Upper lobe of right lung (tissue), 1 donor: ENCODE measurements around the gene CRLF2. TPM values are rescaled to one million over a fixed set of nuclear protein-coding genes. Genes with fewer than 3 reads are reported as not detected.
A peak's percentile ranks its signal among the peaks of the same experiment; 100 is the strongest.
"Not testable (repeated sequence)": the region's sequence is repeated elsewhere in the genome, so short reads cannot be mapped to it uniquely, and the experiment has no call there.

Source experiments
- ATAC-seq: fragments of 200-7000 bp; cut with Tn5 transposase; one replicate; pipeline ENCODE4 v1.9.1; 2020; ENCODE audit warnings: mild to moderate bottlenecking, moderate library complexity
- DNase-seq: peaks from one replicate; pipeline ENCODE4 v3.0.0-alpha.2; 2020
- H3K27ac ChIP-seq: fragments of 200-600 bp; one replicate; pipeline ENCODE4 v1.8.0; 2022
- H3K27me3 ChIP-seq: fragments of 200-600 bp; one replicate; pipeline ENCODE4 v1.8.0; 2022; ENCODE audit warnings: mild to moderate bottlenecking
- H3K36me3 ChIP-seq: fragments of 200-600 bp; one replicate; pipeline ENCODE4 v1.8.0; 2022
- H3K4me1 ChIP-seq: fragments of 200-600 bp; one replicate; pipeline ENCODE4 v1.8.0; 2022
- H3K4me3 ChIP-seq: fragments of 200-600 bp; one replicate; pipeline ENCODE4 v1.8.0; 2022; ENCODE audit warnings: mild to moderate bottlenecking
- H3K9me3 ChIP-seq: fragments of 200-600 bp; one replicate; pipeline ENCODE4 v1.8.0; 2022
- intact Hi-C: fragments of 100-400 bp; cut with DNase I; formaldehyde crosslinking; loops from one replicate; pipeline ENCODE4 v1.11.0; 2022
- long read RNA-seq: library from polyadenylated mRNA; unstranded; transcript quantifications from one replicate; pipeline ENCODE4 v2.0.0, GENCODE V29; 2021
- total RNA-seq: library from RNA; stranded (reverse); fragmentation: NEBNext Ultra II Directional; extraction: Animal tissue kit (Norgen Biotek cat#: 25700); gene quantifications from one replicate; pipeline ENCODE4 v1.2.1, GENCODE V29; 2021
- TF ChIP-seq, protein P1 (sequence below): fragments of 200-600 bp; IDR thresholded peaks from one replicate; pipeline ENCODE4 v1.8.0; 2022; ENCODE audit warnings: antibody characterized with exemption
- donor health status: DM: no; HTN: yes; CAD: no; lungs with severe emphysema.

Gene CRLF2, protein sequence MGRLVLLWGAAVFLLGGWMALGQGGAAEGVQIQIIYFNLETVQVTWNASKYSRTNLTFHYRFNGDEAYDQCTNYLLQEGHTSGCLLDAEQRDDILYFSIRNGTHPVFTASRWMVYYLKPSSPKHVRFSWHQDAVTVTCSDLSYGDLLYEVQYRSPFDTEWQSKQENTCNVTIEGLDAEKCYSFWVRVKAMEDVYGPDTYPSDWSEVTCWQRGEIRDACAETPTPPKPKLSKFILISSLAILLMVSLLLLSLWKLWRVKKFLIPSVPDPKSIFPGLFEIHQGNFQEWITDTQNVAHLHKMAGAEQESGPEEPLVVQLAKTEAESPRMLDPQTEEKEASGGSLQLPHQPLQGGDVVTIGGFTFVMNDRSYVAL
- total RNA-seq = 1.2 TPM
- long read RNA-seq = 0 reads

DNA sequence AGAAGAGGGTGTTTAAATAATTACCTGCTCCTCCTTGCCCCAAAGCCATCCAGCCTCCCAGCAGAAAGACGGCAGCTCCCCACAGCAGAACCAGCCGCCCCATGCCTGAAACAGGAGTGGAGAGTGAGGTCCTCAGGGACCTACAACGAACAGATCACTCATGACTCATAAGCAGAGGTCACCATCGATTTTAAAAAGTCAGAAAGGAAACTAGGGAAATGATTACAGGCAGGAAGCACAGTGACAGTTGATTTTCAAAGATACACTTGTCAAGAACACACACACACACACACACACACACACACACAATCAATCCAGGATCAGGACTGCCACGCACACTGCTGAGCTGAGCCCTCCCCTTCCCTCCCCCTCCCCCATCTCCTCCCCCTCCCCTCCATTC is at the start of gene CRLF2:
Gene CRLF2 (minus strand): TSS at position 118 of the 400 bp plus-strand sequence. CDS start 15 bp downstream, at position 103.
- Histone ChIP-seq H3K4me3 (no peak within 1 kb of the TSS), H3K9me3 (no peaks in the 10 kb centered on the region), H3K36me3 (no peaks in the 10 kb centered on the region), H3K4me1 (no peaks in the 10 kb centered on the region), H3K27ac (no peak within 1 kb of the TSS), H3K27me3 (no peaks in the 10 kb centered on the region)
- intact Hi-C loops = no loop called here
- ATAC-seq = peak; percentile 12
- TF ChIP-seq, protein P1, sequence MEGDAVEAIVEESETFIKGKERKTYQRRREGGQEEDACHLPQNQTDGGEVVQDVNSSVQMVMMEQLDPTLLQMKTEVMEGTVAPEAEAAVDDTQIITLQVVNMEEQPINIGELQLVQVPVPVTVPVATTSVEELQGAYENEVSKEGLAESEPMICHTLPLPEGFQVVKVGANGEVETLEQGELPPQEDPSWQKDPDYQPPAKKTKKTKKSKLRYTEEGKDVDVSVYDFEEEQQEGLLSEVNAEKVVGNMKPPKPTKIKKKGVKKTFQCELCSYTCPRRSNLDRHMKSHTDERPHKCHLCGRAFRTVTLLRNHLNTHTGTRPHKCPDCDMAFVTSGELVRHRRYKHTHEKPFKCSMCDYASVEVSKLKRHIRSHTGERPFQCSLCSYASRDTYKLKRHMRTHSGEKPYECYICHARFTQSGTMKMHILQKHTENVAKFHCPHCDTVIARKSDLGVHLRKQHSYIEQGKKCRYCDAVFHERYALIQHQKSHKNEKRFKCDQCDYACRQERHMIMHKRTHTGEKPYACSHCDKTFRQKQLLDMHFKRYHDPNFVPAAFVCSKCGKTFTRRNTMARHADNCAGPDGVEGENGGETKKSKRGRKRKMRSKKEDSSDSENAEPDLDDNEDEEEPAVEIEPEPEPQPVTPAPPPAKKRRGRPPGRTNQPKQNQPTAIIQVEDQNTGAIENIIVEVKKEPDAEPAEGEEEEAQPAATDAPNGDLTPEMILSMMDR = no peak
- no peak for DNase-seq

DNA sequence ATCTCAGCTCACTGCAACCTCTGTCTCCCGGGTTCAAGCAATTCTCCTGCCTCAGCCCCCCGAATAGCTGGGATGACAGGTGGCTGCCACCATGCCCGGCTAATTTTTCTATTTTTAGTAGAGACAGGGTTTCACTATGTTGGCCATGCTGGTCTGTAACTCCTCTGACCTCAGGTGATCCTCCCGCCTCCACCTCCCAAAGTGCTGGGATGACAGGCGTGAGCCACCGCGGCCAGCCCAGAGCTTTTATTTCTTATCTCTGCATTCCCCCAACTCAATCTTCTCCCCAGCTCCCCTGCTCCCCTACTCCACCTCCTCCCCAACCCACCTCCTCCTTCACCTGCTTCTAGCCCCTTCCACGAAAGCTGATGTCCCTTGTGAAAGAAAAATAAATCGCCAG is 49.3 kb upstream of the CRLF2 start:
- intact Hi-C loops, H3K4me3 ChIP-seq, H3K9me3 ChIP-seq, H3K36me3 ChIP-seq, H3K27me3 ChIP-seq, ATAC-seq, H3K27ac ChIP-seq, DNase-seq, H3K4me1 ChIP-seq: not testable (repeated sequence)

DNA sequence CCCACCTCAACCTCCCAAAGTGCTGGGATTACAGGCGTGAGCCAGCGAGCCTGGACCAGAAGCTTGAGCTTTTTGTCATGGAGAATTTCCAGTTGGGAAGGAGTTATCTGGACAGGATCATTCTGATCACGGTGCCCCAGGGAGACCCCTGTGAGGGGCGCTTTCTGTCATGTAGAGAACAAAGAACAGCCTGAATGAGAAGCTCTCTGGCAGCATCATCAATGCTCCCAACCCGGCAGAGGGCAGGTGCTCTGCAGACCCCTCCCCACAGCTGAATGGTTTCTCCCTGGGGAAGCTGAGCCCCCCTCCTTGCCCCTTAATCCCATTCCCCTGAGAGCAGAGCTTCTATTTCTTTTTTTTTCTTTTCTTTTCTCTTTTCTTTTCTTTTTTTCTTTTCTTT is 48.8 kb upstream of the CRLF2 start:
- ATAC-seq (no peak), DNase-seq (no peak)
- Histone ChIP-seq H3K27me3 (no peaks in the 10 kb centered on the region), H3K36me3 (no peaks in the 10 kb centered on the region), H3K4me3 (no peak overlapping the region), H3K27ac (no peak overlapping the region), H3K9me3 (no peaks in the 10 kb centered on the region), H3K4me1 (no peaks in the 10 kb centered on the region)
- TF ChIP-seq, protein P1 = no peak
- intact Hi-C loops = no loop called here

DNA sequence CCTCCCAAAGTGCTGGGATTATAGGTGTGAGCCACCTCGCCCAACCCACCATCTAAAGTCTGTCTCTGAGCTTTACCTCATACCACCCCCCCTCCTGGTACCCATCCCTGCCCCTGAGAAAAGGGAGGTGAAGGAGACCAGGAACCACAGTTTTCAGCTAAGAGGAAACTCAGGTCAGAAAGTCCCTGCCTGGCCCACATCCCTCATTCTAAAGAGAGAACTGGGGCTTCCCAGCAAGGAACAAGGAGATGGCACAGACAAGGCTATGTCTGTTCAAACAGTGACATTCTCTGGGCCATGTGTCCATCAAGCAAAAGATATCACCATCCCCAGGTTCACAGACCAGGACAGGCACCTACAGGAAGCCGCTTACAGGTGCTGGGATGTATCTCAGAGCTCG is 40.4 kb upstream of the CRLF2 start:
- peaks cover 14% of the 10 kb centered on the region for H3K4me1 ChIP-seq
- H3K27ac ChIP-seq = no peak overlapping the region
- DNase-seq (no peak), ATAC-seq (no peak)
- H3K27me3 ChIP-seq = no peaks in the 10 kb centered on the region
- no peak overlapping the region for H3K4me3 ChIP-seq
- intact Hi-C loops = no loop called here
- H3K36me3 ChIP-seq = no peaks in the 10 kb centered on the region
- TF ChIP-seq, protein P1 = no peak
- H3K9me3 ChIP-seq = no peaks in the 10 kb centered on the region

DNA sequence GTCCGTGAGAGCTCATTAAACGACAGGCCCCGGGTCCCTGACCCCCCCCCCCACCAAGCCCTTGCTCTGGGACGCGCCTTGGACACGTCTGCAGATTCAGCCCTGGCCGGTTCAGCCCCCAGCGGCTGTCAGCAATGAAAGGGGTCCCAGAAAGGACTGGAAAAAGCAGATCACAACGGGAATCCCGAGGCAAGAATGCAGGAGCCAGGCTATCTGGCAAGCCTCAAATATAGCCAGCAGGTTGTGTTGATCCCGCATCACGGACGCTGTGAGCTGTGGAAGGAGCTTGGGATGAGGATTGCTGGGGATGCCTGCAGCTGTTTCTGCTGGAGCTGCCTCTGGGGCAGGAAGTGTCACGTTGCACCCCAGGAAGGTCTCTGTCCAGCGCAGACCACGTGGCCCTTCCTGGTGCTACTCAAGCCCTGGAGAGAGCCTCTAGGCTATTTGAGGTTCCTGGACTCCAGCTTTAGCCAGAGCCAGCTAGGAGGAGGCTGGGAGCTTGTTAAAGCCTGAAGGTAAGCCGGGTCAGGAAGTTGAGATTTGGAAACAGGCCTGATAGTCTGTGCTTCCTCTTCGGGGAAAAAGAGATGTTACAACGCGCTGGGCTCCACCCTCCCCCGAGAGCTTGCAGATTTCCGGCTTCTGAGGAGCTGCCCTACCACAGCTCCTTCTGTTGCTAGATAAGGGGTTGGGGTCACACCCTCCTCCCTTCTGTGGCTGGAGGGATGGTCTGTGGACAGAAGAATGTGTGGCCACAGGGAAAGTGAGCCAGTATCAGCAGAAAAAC is 36.8 kb upstream of the CRLF2 start:
- peak overlapping the region; percentile 12 for H3K27ac ChIP-seq
- H3K4me3 ChIP-seq = peak overlapping the region; percentile 16
- H3K9me3 ChIP-seq = no peaks in the 10 kb centered on the region
- ATAC-seq (peak; percentile 89), DNase-seq (peak; percentile 78)
- no peaks in the 10 kb centered on the region for H3K27me3 ChIP-seq
- TF ChIP-seq, protein P1 = no peak
- intact Hi-C loops = no loop called here
- H3K4me1 ChIP-seq = peaks cover 14% of the 10 kb centered on the region
- no peaks in the 10 kb centered on the region for H3K36me3 ChIP-seq
